Astrocyte of the spinal cord (primary cell): ENCODE measurements around the gene ZFAND6.

Experiments used
- DNase-seq: peaks from one replicate; pipeline ENCODE4 v3.0.0; 2011; ENCODE audit warnings: low read depth, low spot score
- H3K4me3 ChIP-seq: 2 replicates; pipeline ENCODE4 v1.5.1; 2011; ENCODE audit warnings: low read depth, mild to moderate bottlenecking, low read length, moderate library complexity
- CTCF ChIP-seq: IDR thresholded peaks from 2 replicates; pipeline ENCODE4 v1.5.1; 2012; ENCODE audit warnings: low read depth, mild to moderate bottlenecking, low read length, inconsistent platforms
- in situ Hi-C: cut with HindIII; loops from 2 replicates; pipeline ENCODE4 v1.10.0; 2017; ENCODE audit warnings: low sequenced_read_pairs

Gene ZFAND6

GRCh38 chr15:80171787-80172186, 112.3 kb downstream of the ZFAND6 start:
- H3K4me3 ChIP-seq = no peak overlapping the region
- TF ChIP-seq CTCF = no peak
- in situ Hi-C loops = no loop called here
- DNase-seq = no peak

DNA sequence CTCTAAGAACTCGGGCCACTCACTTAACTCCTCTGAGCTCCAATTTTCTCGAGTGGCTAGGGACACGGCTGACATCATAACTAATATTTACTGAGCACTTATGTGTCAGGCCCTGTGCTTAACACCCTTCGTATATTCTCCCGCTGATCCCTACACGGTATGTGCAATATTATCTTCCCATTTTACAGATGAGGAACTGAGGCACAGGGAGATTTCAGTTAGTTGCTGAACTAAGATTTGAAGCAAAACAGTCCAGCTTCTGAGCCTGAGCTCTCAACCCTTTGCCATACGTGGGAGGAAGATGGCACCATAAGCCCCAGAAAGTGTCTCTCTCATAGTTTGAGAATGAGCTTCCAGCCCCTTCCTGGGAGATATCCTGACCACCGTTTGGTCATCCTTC, 112.9 kb downstream of the ZFAND6 start:
- DNase-seq = no peak
- no peak overlapping the region for H3K4me3 ChIP-seq
- no peak for TF ChIP-seq CTCF
- in situ Hi-C loops = no loop called here

- H3K4me3 ChIP-seq = no peak overlapping the region
- in situ Hi-C loops = no loop called here
- peak; percentile 54 for DNase-seq
- TF ChIP-seq CTCF = peak; percentile 80
These were observed 113.7 kb downstream of the ZFAND6 start for GRCh38 chr15:80173022-80173759.

DNA sequence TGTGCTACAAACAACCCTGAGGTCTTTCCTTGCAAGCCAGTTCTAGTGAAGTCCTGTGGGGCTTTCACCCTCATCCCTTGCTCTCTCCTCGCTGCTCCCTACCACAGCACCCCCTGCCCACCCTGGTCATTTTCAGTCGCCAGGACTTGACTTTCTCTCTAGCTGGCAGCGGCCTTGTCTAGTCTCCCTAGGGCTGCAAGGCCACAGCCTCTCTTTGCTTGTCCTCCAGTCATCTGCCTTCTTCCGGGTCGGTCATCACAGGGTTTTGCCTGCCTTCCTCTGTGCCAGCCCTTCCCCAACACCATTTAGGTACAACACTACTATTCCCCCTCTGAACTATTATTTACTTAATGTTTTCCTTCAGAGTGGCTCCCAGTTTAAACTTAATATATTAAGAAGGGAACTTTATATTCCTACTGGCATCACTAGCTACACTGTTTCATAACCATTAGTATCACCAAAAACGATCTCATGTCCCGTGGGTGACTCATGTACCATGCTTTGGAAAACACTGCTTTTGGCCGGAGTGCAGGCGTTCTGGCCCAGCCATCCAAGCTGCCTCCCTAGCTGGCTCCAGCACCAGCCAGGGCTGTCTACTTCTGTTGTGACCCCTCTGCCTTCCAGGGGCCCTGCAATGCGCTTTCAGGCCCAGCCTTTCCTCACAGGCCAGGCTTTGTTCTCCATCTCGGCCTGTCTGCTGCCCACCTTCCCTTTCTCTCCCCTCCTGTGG, 114.7 kb downstream of the ZFAND6 start:
- DNase-seq = peak; percentile 69
- in situ Hi-C loops = no loop called here
- no peak for TF ChIP-seq CTCF
- no peak overlapping the region for H3K4me3 ChIP-seq

GRCh38 chr15:80175436-80175835, 116.0 kb downstream of the ZFAND6 start:
- TF ChIP-seq CTCF = no peak
- DNase-seq = no peak
- no peak overlapping the region for H3K4me3 ChIP-seq
- in situ Hi-C loops = no loop called here

- TF ChIP-seq CTCF = no peak
- in situ Hi-C loops = no loop called here
- no peak for DNase-seq
- no peak overlapping the region for H3K4me3 ChIP-seq
These were observed 117.0 kb downstream of the ZFAND6 start for GRCh38 chr15:80176443-80176842.
